ENCODE measurements around the gene TNS3.

Gene TNS3

DNA sequence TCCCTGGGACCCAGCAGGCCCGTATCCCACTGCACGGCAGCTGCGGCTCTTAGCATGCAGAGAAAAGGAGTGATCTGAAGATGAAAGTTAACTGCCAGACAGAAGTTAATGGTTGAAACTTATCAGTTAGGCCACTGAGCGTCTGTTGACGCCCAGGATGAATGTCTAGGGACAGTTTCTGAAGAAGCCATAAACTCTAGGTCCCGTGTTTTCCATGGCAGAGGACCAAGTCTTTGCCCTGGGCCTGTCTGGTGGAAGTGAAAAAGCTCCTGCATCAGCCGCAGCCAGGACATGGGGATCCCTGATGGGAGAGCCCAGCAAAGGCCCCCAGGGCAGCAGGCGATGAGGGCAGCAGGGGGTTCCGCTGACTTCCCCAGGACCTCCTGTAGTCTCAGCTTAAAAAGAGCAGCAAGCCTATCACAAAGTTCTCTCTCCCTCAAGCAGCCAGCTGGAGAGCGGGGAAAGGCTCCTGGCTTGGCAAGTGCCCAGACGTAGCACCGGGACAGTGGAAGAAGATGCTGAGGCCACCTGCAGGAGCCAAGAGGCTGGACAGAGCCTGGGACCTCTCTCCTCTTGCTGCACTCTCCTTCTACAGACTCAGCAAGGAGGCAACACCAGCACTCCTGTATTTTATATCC is 79.6 kb downstream of the TNS3 start:
- DNase-seq, result peak; percentile 17

DNA sequence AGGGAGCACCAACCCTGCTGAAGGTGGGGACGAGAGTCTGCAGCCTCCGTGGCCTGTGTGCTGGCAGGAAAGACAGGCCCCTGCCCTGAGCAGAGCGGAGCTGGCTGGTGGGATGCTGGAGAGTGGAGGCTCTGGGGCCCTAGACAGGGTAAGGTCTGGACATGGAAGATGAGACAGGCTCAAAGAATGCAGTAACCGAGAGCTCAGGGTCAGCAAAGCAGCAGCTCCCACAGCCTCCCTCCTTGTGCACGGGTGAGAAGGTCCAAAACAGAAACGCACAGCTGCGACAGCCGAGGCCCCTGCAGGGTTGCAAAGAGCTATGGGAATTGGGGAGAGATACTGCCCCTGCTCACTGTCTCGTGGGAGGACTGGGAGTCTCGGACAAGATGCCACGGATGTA is 80.5 kb downstream of the TNS3 start:
- DNase-seq, result no peak

DNA sequence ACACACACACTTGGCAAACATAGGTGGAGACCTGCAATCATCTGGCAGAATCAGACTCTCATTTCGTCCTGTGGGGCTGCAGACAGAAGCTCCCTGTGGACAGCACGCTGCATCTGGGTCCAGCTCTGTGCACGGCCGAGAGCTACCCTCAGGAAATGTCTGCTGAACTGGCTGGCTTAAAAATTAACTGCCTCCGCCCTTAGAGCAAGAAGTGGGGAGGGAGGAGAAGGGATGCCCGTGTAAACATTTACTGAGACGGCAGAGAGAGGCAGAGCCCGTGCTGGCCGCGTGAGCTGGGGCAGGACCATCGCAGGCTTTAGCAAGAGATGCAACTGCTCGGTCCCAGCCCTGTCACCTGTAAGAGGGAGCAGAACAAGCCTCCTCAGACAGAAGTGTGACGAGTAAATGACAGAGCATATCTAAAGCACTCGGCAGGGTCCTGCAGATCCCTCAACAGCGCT is 81.8 kb downstream of the TNS3 start:
- DNase-seq, result no peak

DNA sequence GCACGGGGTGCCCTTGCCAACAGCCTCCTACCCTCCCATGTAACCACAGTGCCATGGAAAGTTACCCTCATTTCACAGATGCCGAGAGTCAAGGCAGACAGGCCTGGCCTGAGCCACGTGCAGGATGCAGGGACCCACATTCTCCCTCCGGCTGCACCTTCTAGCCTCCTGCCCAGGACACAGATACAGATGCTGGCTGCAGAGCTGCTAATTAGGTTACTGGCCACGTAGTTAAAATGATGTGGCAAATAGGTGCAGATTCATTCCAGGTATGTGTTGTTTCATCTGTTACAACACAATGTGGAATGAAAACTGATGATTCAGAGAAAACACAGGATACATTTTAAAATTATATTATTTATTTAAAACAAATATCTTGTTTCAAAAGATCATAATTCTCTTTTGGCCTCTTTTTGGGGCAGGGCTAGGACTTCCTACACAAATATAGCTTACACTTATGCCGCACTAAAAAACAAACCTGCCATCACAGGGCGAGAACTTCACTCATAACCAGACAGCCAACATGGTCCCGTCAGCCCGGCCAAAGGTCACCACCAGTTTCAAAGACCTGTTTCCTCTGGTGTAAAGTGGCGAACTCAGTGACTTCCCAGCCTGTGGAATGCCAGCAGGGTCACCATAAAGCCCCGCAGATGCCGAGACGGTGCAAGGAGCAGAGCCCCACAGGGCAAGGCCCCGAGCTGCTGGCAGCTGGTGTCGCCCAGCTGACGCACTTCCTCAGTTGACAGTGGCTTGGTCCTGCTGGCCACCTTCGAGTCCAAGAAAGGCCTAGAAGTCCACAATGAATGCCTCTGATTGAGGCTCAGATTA is 83.5 kb downstream of the TNS3 start:
- DNase-seq, result no peak

DNA sequence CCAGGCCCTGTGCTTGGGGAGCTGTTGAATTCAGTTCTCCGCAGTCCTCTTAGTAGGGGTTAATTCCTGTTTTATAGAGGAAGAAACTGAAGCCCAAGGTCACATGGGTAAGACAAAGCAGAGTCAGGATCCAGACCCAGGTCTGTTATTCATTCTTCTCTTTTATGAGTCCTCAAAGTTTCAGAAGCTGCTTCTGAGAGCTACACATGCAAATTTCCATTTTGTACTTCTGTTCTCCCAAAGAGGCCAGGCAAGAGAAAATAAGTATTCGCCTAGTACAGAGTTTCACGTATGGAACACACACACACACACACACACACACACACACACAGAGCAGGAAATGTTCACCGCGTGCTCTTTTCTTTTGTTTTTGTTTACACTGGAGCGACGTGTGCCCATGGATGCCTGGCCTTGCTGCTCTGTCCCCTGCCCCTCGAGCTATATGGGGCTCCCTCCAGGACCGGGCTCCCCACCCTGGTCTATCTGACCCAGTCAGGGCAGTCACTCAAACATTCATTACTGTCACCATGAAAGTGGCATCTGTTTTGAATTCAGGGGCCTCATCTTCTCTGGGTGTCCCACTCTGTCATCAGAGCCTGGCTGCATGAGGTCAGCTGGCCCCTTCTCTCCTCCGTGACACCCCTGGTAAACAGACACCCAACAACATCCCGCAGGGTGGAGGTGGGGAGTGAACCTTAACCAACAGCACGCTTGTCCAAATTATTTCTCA is 84.4 kb downstream of the TNS3 start:
- no peak for DNase-seq

DNA sequence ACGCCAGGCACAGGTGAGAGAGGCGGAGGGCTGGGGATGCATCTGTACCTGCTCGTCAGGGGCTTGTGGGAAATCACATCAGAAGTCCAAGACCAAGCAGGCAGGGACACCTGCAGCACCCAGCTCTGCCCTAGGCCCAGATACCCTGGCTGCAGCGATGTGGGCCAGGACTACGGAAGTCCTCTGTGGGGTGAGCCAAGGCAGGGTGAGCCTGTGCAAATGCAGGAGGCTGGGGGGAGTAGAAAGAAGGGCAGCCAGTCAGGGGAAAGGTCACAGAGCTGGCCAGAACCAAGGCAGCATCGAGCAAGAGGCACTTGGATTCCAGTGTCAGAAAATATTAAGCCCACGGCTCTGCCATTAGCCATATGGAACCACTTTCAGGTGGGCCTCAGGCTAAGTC is 85.2 kb downstream of the TNS3 start:
- no peak for DNase-seq

DNA sequence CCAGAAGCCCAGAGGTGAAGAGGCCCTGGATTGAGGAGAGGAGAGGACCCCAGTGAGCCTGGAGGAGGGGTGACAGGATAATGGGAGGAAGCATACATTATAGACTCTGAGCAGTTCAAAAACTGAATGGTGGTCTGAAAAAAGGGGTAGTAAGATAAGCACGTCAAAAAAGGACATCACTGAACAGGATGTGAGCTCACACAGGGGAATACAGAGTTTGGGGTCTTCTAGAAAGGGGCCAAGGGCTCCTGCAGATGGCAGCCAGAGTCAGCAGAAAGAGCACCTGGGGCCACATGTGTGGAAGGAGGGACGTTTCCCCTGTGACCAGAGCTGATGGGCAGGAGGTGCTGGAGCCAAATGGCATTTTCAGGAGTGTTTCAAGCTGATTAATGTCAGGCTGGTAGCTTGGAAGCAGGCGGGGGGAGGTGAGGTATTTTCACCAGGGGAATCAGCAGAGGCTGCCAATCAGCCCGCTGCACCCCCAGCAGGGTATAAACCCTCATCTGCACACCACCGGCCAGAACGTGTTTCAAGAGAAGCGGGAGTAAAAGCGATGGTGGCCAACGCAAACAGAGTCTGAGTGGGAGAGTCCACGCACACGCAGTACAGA is 85.8 kb downstream of the TNS3 start:
- DNase-seq, result no peak

DNA sequence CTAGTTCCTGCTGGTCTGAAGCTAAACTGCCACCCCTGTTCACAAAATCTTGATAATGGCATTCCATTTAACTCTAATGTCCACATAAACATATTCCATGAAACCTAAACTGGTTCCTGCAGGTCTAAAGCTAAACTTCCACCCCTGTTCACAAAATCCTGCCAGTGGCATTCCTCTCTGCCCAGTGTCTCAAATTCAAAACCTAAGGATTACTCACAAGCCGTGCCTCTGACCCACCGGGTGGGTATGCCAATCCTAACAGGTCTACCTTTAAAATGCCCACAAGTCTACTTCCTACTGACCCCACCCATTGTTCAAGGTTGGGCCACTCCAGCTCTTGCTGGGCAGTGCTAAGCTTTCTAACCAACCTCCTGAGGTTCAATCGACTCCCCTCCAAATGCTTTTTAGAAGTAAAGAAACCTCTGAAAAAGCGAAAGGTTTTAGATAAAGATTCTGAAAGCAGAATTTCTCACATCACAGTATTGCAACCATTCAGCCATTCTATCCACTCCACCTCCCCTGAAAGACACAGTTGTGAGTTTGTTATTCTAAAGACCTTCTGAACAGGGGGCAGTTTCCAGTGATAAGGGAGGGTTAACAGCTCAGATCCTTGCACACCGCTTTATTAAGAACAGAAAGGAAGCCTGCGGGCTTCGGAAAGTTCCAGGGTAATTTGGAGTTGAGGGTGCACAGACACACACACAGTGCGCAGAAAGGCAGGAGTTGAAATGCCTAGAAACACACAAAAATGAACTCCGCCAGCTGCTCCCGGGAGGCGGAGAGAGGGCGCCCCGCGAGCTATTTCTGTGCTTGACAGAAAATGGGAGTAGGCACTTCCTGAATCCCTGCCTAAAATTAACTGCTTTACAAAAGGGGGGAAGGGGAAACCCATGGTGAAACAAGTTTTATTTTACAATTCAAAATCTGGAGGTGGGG is 87.7 kb downstream of the TNS3 start:
- DNase-seq, result no peak

DNA sequence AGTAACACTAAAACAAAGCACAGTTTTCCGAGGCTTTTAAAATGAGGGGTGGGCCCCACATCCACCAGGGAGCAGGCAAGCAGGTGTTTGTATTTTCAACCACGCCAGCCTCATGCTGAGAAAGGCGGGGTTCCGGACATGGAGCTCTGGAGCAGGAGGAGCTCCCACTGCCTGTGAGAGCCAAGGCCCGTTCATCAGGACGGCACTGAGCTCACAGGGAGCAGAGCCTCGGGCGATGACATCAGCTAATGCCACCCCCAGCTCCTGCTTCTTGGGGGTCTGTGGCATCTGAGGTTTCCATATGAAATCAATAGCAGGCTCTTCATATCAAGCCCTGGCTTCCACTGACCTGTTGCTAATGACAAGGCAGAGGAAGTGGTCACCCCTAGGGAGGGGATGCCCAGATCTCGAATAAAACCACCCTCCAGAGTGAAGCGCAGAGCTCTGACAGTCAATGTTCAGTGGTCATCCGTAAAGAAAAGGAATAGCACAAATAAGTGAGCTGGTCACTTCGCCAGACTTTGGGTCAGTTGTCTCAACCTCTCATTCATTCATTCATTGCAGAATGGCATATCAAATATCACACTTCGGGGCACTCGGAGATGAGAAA is 89.1 kb downstream of the TNS3 start:
- no peak for DNase-seq

DNA sequence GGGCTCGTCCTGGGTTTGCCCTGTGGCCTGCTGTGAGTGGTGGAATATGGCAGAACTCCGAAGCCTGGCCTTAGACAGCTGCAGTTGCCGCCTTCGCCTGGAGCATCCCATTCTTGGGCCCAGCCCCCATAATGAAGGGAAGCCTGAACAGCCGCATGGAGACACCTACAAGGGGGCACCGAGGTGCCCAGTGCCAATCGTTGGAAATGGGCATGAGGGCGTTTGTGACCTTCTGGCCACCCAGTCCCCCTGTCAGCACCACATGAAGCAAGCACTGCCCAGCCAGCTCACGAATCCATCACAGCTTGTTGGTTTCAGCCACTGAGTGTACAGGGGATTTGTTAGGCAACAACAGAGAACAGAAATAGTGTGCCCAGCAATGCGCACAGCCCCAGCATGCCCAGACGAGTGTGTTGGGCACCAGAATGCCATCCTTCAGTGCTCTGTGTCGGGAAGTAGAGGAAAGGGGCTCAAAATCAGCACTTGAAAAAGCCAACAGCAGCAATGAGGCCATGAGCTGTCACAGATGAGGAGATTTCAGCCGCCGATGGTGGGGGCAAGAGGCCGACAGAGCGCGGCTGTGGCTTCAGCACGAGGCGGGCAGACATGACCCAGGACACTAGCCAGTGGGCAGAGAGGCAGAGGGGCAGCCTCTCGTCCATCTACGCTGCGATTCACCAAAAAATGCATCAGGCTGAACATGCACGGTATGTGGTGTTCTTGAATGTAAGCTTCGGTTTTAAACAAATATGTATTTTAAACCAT is 91.2 kb downstream of the TNS3 start:
- no peak for DNase-seq

DNA sequence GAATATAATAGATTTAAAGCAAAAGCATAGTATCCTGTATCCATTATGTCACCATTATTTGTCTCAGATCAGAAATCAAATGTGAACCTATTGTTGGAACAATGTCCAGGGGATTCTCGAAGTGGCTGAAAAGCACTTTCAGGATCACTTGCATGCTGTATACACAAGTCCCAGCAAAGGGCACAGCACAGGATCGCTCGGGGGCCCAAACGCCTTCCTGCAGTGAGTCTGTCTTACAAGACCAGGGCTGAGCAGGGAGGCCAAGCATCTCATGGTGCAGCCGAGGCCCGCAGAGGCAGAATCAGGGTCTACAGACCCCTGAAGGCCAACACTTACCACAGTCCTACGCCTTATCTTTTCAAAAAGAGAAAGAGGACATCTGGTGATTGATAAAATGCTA is 92.3 kb downstream of the TNS3 start:
- DNase-seq, result no peak

DNA sequence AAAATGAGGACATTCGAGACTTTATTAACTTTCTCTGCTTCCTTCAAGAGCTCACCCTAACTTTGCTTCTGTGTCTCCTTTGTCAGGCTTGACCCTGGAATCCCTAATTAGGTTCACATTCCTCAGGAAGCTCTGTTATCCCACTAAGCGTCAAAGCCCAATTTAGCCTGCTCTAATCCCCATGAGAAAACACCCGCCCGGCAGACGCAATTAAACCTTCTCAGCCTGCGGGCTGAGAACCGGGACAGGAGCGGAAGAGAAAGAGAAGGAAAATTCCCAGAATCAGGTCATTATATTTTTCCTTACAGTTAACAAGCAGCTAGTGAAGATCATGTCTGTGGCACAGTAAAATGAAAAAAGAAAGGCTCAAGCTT is 93.0 kb downstream of the TNS3 start:
- no peak for DNase-seq

DNA sequence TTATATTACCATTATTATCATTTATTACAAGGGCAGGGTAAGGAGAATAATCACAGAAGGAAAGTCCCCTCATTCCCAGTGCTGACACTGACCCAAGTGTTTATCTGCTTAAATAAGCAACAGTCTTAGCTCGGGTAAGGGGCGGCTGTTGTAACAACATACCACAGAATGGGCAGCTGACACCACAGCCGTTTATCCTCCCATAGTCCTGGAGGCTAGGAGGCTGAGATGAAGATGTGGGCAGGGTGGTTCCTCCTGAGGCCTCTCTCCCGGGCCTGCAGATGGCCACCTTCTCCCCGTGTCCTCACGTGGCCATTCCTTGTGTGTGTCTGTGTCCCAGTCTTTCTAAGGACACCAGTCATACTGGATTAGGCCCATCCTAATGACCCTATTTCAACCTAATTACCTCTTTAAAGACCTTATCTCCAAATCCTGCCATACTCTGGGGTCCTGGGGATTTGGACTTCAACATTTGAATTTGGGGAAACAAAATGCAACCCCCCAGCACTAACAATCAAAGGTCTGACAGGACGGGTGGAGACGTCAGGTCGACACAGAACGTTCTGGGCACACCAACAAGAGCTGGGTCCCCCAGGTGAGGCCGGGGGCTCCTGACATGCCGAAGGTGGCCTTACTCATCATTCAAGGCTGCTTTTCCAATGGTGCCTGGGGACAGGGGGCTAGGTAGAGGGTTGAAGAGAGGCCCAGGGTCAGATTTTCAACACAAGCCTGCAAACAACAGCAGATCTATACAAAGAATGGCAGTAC is 93.5 kb downstream of the TNS3 start:
- no peak for DNase-seq

DNA sequence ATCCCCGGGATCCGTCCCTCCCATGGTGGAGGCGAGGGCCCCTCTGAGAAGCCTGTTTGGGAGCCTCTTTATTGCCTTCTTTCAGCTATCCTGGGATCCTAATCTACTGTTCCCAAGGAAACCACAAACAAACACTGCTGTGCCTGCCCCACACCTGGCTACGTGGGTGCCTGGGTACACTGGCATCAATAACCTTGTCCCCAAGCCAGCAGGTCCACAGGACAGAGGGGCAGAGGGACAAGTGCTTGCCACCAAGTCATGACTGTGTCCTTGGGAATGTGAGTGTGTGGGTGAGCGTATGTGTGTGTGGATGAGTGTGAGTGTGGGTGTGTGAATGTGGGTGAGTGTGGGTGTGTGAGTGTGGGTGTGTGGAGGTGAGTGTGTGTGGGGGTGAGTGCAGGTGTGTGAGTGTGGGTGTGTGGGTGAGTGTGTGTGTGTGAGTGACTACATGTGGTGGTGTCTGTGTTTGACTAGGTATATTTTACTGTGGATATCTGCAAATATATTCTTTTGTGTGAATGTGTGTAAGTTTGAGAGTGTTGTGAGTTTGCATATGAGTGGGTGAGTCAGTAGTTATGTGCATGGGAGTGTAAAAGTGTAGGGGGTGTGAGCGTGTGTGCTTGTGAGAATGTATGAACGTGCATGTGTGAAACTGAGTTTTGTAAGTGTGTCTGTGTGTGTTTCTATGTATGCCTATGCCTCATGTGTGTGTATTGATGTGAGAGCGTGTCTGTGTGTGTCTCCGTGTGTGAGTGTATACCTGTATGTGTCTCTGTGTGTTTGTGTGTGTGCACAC is 96.1 kb downstream of the TNS3 start:
- DNase-seq, result no peak

DNA sequence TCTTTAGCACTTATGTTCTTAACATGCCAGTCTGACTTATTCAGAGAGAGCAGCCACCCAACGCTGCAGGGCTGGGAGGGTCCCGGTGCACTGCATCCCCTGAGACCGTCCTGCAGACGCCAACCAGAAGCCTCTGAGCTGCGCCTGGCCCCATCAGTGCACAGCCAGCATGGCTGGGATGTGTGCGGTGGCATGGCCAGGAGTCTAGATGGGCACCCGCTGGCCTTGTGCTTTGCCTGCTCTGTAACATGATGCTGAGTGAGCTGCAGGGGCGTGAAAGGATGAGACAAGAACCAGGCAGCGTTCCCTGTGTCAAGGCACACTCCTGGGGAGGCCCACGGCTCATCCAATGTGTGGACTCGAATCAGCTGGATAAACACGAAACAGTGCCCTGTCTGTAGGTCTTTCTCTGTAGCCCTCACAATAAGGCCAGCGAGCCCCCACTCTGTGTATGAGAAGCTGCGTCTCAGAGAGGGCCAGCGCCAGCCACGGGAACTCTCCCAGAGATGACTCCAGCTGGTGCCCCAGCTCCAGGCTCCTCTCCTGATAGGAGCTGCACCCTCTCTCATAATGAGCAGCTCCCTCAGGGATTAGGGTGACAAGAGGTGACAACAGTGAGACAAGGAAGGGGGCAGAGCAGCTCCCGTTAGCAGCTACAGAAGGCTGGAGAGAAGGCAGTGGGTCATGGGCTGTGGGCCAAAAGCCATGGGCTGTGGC is 96.8 kb downstream of the TNS3 start:
- no peak for DNase-seq

DNA sequence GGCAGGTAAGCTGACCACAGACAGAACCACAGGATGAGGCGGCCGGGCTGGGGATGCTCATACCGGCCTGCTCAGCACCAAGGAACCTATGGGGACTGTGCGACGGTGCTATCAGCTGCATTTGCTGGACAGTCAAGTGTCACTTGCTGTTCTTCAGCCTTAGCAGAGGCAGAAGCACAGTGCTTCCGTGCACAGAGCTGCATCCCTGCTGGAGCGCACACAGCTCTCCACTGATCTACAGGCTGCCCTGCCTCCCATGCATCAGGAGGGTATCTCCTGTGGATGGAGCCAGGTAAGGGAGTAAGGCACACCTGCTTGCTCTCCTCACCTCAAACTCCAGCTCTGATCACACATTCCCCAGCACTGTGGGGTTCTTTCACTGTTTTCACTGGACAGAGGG is 97.5 kb downstream of the TNS3 start:
- no peak for DNase-seq

DNA sequence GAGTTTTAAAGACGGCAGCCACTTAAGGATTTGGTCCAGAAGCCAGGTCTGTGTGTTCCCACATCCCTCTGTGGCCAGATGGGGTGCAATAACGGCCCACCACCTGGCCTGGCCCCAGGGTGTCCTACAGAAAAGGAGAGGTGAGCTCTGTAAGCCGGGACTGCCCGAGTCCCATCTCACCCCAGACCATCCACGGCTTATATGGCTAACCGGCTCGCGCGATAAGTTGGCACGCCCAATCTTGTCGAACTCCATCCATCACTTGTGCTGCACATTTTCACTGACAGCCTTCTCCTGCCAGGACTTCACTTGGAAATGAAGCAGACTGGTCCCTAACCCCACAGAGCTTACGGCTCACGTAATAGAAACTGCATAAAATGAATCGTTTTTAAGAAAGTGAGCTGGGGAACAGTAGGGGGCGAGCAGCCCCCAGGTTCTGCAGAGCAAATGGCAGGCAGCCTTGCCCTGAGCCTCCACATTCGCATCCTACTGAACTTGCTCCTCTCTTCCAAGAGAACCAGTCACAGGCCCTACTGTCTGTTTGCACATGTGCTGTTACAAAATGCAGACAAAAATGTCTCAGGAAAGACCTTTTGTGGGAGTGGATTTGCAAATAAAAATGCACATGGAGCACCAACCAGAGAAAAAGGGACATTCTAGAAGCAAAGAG is 98.2 kb downstream of the TNS3 start:
- no peak for DNase-seq
